ENCODE measurements around the gene MXRA7.

MXRA7 gene

DNA sequence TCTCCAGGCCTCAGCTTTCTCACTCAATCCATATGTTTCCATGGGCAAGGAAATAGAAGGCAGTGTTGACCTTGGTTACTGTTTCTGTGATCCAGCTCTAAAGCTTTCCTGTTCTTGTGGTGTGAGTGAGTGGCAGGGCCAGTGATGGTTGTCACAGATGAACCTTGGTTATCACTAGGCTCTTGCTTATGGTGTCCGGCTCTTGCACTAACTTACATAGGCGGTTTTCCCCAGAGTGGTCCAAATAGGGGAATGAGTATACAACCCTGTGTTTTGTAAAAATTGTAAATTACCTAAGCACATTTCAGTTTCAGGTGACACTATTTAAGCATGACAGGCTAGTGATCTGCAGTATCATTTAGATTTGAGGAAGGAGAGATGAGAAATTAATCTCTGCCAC, 34.0 kb upstream of the MXRA7 start:
- no peak overlapping the region for H3K27ac ChIP-seq (ENCODE audit: extremely low read depth, low read depth, low read length)
- ChIA-PET POLR2A (no interaction called here), CTCF (no interaction called here)
- H3K9me3 ChIP-seq (ENCODE audit: control insufficient read depth, insufficient read depth, low read depth, low read length), result no peaks in the 10 kb centered on the region
- H3K4me3 ChIP-seq (ENCODE audit: low read depth, low read length), result no peak overlapping the region
- TF ChIP-seq, protein P1, sequence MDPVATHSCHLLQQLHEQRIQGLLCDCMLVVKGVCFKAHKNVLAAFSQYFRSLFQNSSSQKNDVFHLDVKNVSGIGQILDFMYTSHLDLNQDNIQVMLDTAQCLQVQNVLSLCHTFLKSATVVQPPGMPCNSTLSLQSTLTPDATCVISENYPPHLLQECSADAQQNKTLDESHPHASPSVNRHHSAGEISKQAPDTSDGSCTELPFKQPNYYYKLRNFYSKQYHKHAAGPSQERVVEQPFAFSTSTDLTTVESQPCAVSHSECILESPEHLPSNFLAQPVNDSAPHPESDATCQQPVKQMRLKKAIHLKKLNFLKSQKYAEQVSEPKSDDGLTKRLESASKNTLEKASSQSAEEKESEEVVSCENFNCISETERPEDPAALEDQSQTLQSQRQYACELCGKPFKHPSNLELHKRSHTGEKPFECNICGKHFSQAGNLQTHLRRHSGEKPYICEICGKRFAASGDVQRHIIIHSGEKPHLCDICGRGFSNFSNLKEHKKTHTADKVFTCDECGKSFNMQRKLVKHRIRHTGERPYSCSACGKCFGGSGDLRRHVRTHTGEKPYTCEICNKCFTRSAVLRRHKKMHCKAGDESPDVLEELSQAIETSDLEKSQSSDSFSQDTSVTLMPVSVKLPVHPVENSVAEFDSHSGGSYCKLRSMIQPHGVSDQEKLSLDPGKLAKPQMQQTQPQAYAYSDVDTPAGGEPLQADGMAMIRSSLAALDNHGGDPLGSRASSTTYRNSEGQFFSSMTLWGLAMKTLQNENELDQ (tag by site-specific recombination; IDR thresholded peaks at IDR 0.05; ENCODE audit: low read depth), result no peak
- TF ChIP-seq ZNF302 (tag by site-specific recombination; IDR thresholded peaks at IDR 0.05; ENCODE audit: low read depth), result no peak
- TF ChIP-seq ZNF830 (tag by site-specific recombination; IDR thresholded peaks at IDR 0.05; ENCODE audit: low read depth), result no peak
- TF ChIP-seq KLF1 (tag by site-specific recombination; IDR thresholded peaks at IDR 0.05), result no peak
- TF ChIP-seq, protein P2, sequence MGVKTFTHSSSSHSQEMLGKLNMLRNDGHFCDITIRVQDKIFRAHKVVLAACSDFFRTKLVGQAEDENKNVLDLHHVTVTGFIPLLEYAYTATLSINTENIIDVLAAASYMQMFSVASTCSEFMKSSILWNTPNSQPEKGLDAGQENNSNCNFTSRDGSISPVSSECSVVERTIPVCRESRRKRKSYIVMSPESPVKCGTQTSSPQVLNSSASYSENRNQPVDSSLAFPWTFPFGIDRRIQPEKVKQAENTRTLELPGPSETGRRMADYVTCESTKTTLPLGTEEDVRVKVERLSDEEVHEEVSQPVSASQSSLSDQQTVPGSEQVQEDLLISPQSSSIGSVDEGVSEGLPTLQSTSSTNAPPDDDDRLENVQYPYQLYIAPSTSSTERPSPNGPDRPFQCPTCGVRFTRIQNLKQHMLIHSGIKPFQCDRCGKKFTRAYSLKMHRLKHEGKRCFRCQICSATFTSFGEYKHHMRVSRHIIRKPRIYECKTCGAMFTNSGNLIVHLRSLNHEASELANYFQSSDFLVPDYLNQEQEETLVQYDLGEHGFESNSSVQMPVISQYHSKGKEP (tag by site-specific recombination; IDR thresholded peaks at IDR 0.05), result no peak
- TF ChIP-seq ZNF292 (tag by site-specific recombination; IDR thresholded peaks at IDR 0.05; ENCODE audit: borderline replicate concordance, low read depth), result no peak
- no peak for TF ChIP-seq MZF1 (tag by site-specific recombination; IDR thresholded peaks at IDR 0.05; ENCODE audit: borderline replicate concordance)
- TF ChIP-seq MYNN (tag by site-specific recombination; IDR thresholded peaks at IDR 0.05; ENCODE audit: borderline replicate concordance), result no peak
- no peak for TF ChIP-seq ZNF404 (tag by site-specific recombination; IDR thresholded peaks at IDR 0.05)
- no peak for TF ChIP-seq BCL11B (tag by site-specific recombination; IDR thresholded peaks at IDR 0.05; ENCODE audit: low read depth)
- no peak for TF ChIP-seq ZNF146 (tag by site-specific recombination; IDR thresholded peaks at IDR 0.05)
- TF ChIP-seq ZNF624 (tag by site-specific recombination; IDR thresholded peaks at IDR 0.05), result no peak
- no peak for TF ChIP-seq ZNF747 (tag by site-specific recombination; IDR thresholded peaks at IDR 0.05)
- no peak for TF ChIP-seq ZNF214 (tag by site-specific recombination; IDR thresholded peaks at IDR 0.05; ENCODE audit: borderline replicate concordance)
- no peak for TF ChIP-seq ZNF626 (tag by site-specific recombination; IDR thresholded peaks at IDR 0.05)
- no peak for TF ChIP-seq ZNF514 (tag by site-specific recombination; IDR thresholded peaks at IDR 0.05)
- TF ChIP-seq, protein P3, sequence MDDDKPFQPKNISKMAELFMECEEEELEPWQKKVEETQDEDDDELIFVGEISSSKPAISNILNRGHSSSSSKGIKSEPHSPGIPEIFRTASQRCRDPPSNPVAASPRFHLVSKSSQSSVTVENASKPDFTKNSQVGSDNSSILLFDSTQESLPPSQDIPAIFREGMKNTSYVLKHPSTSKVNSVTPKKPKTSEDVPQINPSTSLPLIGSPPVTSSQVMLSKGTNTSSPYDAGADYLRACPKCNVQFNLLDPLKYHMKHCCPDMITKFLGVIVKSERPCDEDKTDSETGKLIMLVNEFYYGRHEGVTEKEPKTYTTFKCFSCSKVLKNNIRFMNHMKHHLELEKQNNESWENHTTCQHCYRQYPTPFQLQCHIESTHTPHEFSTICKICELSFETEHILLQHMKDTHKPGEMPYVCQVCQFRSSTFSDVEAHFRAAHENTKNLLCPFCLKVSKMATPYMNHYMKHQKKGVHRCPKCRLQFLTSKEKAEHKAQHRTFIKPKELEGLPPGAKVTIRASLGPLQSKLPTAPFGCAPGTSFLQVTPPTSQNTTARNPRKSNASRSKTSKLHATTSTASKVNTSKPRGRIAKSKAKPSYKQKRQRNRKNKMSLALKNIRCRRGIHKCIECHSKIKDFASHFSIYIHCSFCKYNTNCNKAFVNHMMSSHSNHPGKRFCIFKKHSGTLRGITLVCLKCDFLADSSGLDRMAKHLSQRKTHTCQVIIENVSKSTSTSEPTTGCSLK (tag by site-specific recombination; IDR thresholded peaks at IDR 0.05), result no peak
- TF ChIP-seq ZNF311 (tag by site-specific recombination; IDR thresholded peaks at IDR 0.05; ENCODE audit: borderline replicate concordance), result no peak
- no peak for TF ChIP-seq ZNF394 (tag by site-specific recombination; IDR thresholded peaks at IDR 0.05; ENCODE audit: borderline replicate concordance)
- TF ChIP-seq ZNF350 (tag by site-specific recombination; IDR thresholded peaks at IDR 0.05), result no peak
- peaks cover 49 to 63% of the 10 kb centered on the region in 2 experiments for H3K36me3 ChIP-seq (ENCODE audit: control insufficient read depth in 2 of 2, insufficient read depth in 1 of 2, low read length in 2 of 2)
- peaks cover 4% of the 10 kb centered on the region; the same call in 1 of the 2 replicates for H3K4me1 ChIP-seq (ENCODE audit: control insufficient read depth, insufficient read depth, low read length)

DNA sequence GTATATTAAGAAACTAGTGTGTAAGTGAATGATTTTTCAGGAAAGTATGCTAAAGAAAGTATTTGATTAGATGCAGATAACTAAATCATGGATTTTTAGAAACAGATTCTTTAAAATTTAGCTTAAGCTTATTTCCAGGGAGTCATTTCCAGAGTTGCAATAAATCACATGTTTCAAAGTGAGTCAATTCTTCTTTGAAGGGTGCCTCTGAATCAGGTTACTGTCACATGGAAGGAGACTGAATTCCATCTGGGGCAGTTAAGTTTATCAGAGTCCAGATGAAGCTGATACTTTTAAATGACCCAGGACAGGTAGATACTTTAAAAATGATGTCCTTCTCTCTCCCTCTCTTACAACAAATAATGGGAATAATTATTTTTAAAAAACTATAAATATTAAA, 32.2 kb upstream of the MXRA7 start:
- no peak overlapping the region for H3K4me3 ChIP-seq (ENCODE audit: low read depth, low read length)
- H3K27ac ChIP-seq (ENCODE audit: extremely low read depth, low read depth, low read length), result no peak overlapping the region
- H3K4me1 ChIP-seq (ENCODE audit: control insufficient read depth, insufficient read depth, low read length), result peaks cover 9% of the 10 kb centered on the region; the same call in 1 of the 2 replicates
- H3K36me3 ChIP-seq (ENCODE audit: control insufficient read depth in 2 of 2, insufficient read depth in 1 of 2, low read length in 2 of 2), result peaks cover 34 to 59% of the 10 kb centered on the region in 2 experiments
- ChIA-PET CTCF (interaction anchor here (0.7 to 1.8 kb wide), 2 partner anchors 10 to 125 kb away, joined by 3 to 6 read pairs; partner anchors contain the start of gene MGAT5B), POLR2A (interaction anchor here (0.6 kb wide), 2 partner anchors 13 to 16 kb away, joined by 3 to 5 read pairs; no protein-coding TSS in a partner anchor)
- no peaks in the 10 kb centered on the region for H3K9me3 ChIP-seq (ENCODE audit: control insufficient read depth, insufficient read depth, low read depth, low read length)
- no peak for TF ChIP-seq ZBTB48 (tag by site-specific recombination; IDR thresholded peaks at IDR 0.05)
- TF ChIP-seq, protein P4, sequence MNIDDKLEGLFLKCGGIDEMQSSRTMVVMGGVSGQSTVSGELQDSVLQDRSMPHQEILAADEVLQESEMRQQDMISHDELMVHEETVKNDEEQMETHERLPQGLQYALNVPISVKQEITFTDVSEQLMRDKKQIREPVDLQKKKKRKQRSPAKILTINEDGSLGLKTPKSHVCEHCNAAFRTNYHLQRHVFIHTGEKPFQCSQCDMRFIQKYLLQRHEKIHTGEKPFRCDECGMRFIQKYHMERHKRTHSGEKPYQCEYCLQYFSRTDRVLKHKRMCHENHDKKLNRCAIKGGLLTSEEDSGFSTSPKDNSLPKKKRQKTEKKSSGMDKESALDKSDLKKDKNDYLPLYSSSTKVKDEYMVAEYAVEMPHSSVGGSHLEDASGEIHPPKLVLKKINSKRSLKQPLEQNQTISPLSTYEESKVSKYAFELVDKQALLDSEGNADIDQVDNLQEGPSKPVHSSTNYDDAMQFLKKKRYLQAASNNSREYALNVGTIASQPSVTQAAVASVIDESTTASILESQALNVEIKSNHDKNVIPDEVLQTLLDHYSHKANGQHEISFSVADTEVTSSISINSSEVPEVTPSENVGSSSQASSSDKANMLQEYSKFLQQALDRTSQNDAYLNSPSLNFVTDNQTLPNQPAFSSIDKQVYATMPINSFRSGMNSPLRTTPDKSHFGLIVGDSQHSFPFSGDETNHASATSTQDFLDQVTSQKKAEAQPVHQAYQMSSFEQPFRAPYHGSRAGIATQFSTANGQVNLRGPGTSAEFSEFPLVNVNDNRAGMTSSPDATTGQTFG (tag by site-specific recombination; IDR thresholded peaks at IDR 0.05; ENCODE audit: borderline replicate concordance), result no peak
- TF ChIP-seq, protein P5, sequence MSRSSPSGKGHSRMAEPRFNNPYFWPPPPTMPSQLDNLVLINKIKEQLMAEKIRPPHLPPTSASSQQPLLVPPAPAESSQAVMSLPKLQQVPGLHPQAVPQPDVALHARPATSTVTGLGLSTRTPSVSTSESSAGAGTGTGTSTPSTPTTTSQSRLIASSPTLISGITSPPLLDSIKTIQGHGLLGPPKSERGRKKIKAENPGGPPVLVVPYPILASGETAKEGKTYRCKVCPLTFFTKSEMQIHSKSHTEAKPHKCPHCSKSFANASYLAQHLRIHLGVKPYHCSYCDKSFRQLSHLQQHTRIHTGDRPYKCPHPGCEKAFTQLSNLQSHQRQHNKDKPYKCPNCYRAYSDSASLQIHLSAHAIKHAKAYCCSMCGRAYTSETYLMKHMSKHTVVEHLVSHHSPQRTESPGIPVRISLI (tag by site-specific recombination; IDR thresholded peaks at IDR 0.05), result no peak
- no peak for TF ChIP-seq ZNF585B (tag by site-specific recombination; IDR thresholded peaks at IDR 0.05)
- no peak for TF ChIP-seq ZNF354C (tag by site-specific recombination; IDR thresholded peaks at IDR 0.05; ENCODE audit: borderline replicate concordance, low read depth)
- no peak for TF ChIP-seq ZNF394 (tag by site-specific recombination; IDR thresholded peaks at IDR 0.05; ENCODE audit: borderline replicate concordance)

Measured in HEK293 (cell line).